Gastrocnemius medialis (tissue), 4 donors: ENCODE data around the gene TPK1.
"Not testable (repeated sequence)": the region's sequence is repeated elsewhere in the genome, so short reads cannot be mapped to it uniquely, and the experiment has no call there.

ENCODE experiments used
- CTCF ChIP-seq, 5 experiments: fragments of 450-650 bp in 3 of 5; fragments of 200-600 bp in 2 of 5; sonication (generic) in 2 of 5; IDR thresholded peaks in 4 of 5; conservative IDR thresholded peaks in 1 of 5; 1 replicate in 4 of 5; 2 replicates in 1 of 5; pipeline ENCODE4 v1.5.1; 2016 to 2019; ENCODE audit warnings: antibody characterized with exemption in 5 of 5, mild to moderate bottlenecking in 3 of 5, moderate library complexity in 3 of 5
- POLR2A ChIP-seq, 2 donors: fragments of 450-650 bp; IDR thresholded peaks; one replicate each; pipeline ENCODE4 v1.6.1; 2017; ENCODE audit warnings: antibody characterized with exemption in 2 of 2, mild to moderate bottlenecking in 2 of 2, moderate library complexity in 2 of 2

- TF ChIP-seq POLR2A (IDR thresholded peaks at IDR 0.05); CTCF (IDR thresholded peaks at IDR 0.05 in 4 of 5, conservative IDR thresholded peaks at IDR 0.05 in 1 of 5): not testable (repeated sequence)
Observed at GRCh38 chr7:144726840-144727239, 109.0 kb downstream of the TPK1 start.
